PC-9 (cell line): ENCODE data around the gene SPATA22.
"Not testable (repeated sequence)": the region's sequence is repeated elsewhere in the genome, so short reads cannot be mapped to it uniquely, and the experiment has no call there.

ENCODE experiments used
- EZH2 ChIP-seq: fragments of 200-600 bp; sonication (generic); IDR thresholded peaks from 2 replicates; pipeline ENCODE4 v1.8.0; 2017; ENCODE audit warnings: antibody characterized with exemption, low read depth
- TF ChIP-seq, protein P1 (sequence below): fragments of 200-600 bp; sonication (generic); conservative IDR thresholded peaks from 2 replicates; pipeline ENCODE4 v1.6.1; 2017; ENCODE audit warnings: mixed run types, antibody characterized with exemption, mild to moderate bottlenecking, moderate library complexity

DNA sequence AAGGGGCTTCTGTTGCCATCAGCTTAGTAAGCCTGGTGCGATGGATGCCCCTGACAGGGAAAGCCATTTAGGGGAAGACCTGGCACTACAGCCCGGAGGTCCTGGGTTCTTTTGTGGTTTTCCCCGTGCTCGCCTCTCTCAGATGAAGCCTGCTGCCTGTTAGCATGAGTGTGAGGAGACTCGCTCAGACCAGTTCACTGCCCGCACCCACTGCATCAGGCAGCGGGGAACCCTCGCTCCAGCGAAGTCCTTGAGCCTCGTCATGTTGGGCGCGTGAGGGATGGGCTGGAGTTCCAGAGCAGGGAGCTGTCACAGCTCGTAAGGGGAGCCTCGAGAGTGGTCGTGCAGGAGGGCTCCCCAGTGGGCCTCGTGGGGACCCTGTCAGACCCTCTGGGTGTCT lies 59.4 kb downstream of the SPATA22 start:
- TF ChIP-seq, protein P1, sequence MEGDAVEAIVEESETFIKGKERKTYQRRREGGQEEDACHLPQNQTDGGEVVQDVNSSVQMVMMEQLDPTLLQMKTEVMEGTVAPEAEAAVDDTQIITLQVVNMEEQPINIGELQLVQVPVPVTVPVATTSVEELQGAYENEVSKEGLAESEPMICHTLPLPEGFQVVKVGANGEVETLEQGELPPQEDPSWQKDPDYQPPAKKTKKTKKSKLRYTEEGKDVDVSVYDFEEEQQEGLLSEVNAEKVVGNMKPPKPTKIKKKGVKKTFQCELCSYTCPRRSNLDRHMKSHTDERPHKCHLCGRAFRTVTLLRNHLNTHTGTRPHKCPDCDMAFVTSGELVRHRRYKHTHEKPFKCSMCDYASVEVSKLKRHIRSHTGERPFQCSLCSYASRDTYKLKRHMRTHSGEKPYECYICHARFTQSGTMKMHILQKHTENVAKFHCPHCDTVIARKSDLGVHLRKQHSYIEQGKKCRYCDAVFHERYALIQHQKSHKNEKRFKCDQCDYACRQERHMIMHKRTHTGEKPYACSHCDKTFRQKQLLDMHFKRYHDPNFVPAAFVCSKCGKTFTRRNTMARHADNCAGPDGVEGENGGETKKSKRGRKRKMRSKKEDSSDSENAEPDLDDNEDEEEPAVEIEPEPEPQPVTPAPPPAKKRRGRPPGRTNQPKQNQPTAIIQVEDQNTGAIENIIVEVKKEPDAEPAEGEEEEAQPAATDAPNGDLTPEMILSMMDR = not testable (repeated sequence)
- TF ChIP-seq EZH2 = not testable (repeated sequence)
